C4-2B (cell line): ENCODE results near the gene A2M.

ENCODE experiments used
- ZFX ChIP-seq: fragments of 450-650 bp; IDR thresholded peaks from 2 replicates; pipeline ENCODE4 v1.6.1; 2017
- TF ChIP-seq, protein P1 (sequence below): fragments of 450-650 bp; conservative IDR thresholded peaks from 2 replicates; pipeline ENCODE4 v1.5.1; 2017; ENCODE audit warnings: mild to moderate bottlenecking

GRCh38 chr12:9156119-9156518, 40.4 kb upstream of the A2M start:
- TF ChIP-seq, protein P1, sequence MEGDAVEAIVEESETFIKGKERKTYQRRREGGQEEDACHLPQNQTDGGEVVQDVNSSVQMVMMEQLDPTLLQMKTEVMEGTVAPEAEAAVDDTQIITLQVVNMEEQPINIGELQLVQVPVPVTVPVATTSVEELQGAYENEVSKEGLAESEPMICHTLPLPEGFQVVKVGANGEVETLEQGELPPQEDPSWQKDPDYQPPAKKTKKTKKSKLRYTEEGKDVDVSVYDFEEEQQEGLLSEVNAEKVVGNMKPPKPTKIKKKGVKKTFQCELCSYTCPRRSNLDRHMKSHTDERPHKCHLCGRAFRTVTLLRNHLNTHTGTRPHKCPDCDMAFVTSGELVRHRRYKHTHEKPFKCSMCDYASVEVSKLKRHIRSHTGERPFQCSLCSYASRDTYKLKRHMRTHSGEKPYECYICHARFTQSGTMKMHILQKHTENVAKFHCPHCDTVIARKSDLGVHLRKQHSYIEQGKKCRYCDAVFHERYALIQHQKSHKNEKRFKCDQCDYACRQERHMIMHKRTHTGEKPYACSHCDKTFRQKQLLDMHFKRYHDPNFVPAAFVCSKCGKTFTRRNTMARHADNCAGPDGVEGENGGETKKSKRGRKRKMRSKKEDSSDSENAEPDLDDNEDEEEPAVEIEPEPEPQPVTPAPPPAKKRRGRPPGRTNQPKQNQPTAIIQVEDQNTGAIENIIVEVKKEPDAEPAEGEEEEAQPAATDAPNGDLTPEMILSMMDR, result no peak
- no peak for TF ChIP-seq ZFX
